Measurements from ENCODE around the gene EFR3B.
"Not testable (repeated sequence)": the region's sequence is repeated elsewhere in the genome, so short reads cannot be mapped to it uniquely, and the experiment has no call there.

Gene EFR3B

GRCh38 chr2:25159949-25160348 is 118.1 kb downstream of the EFR3B start:
- DNase-seq: no peak

GRCh38 chr2:25160376-25160775 is 118.5 kb downstream of the EFR3B start:
- no peak for DNase-seq

- peak; percentile 51 for DNase-seq
These were observed 119.3 kb downstream of the EFR3B start for GRCh38 chr2:25161055-25161781.

- not testable (repeated sequence) for DNase-seq
These were observed 120.2 kb downstream of the EFR3B start for GRCh38 chr2:25162061-25162460.

GRCh38 chr2:25164561-25164960 is 122.7 kb downstream of the EFR3B start:
- no peak for DNase-seq

- no peak for DNase-seq
These were observed 124.4 kb downstream of the EFR3B start for GRCh38 chr2:25165992-25166875.

GRCh38 chr2:25168256-25169072 is 126.6 kb downstream of the EFR3B start, which contains the start of gene POMC:
TSS of gene POMC (minus strand) at chr2:25168580. CDS start at chr2:25164772, 3,808 bp downstream.
- DNase-seq: peak; percentile 16

GRCh38 chr2:25169073-25169470 is 127.2 kb downstream of the EFR3B start:
- no peak for DNase-seq

- no peak for DNase-seq
These were observed 129.0 kb downstream of the EFR3B start for GRCh38 chr2:25170888-25171287.

GRCh38 chr2:25173719-25174118 is 131.8 kb downstream of the EFR3B start:
- no peak for DNase-seq

- DNase-seq: no peak
These were observed 132.5 kb downstream of the EFR3B start for GRCh38 chr2:25174192-25174861.

GRCh38 chr2:25176138-25176537 is 134.3 kb downstream of the EFR3B start:
- DNase-seq: no peak

GRCh38 chr2:25176541-25177181 is 134.8 kb downstream of the EFR3B start:
- no peak for DNase-seq

GRCh38 chr2:25177211-25177611 is 135.3 kb downstream of the EFR3B start:
- DNase-seq: no peak

- DNase-seq: no peak
These were observed 137.1 kb downstream of the EFR3B start for GRCh38 chr2:25178976-25179375.

- DNase-seq: no peak
These were observed 142.4 kb downstream of the EFR3B start for GRCh38 chr2:25184254-25184653.

- no peak for DNase-seq
These were observed 146.0 kb downstream of the EFR3B start for GRCh38 chr2:25187729-25188350.

GRCh38 chr2:25188405-25188804 is 146.5 kb downstream of the EFR3B start:
- no peak for DNase-seq

GRCh38 chr2:25190536-25190935 is 148.7 kb downstream of the EFR3B start:
- no peak for DNase-seq

GRCh38 chr2:25194576-25195122 is 152.8 kb downstream of the EFR3B start:
- DNase-seq: no peak

Measured in activated gamma-delta T cell (primary cell).